Liver (tissue), 9 donors: ENCODE measurements around the gene PRKCH. TPM values are rescaled to one million over a fixed set of nuclear protein-coding genes. Genes with fewer than 3 reads are reported as not detected.

Source experiments
- DNase-seq: peaks from one replicate; pipeline ENCODE4 v3.0.0-alpha.2; 2017; ENCODE audit warnings: low spot score
- H3K27ac ChIP-seq, 2 donors: one replicate each; pipeline ENCODE4 v1.7.0; 2013; ENCODE audit warnings: inconsistent platforms in 2 of 2, low read length in 2 of 2, control low read depth in 1 of 2, low read depth in 1 of 2, mild to moderate bottlenecking in 1 of 2
- H3K27me3 ChIP-seq, 4 donors: one replicate each; pipeline versions ENCODE4 v1.6.1 to v1.7.0; 2013; ENCODE audit warnings: low read length in 3 of 4, inconsistent platforms in 1 of 4, mild to moderate bottlenecking in 1 of 4, moderate library complexity in 1 of 4; ENCODE audit not compliant: control insufficient read depth in 4 of 4, insufficient read depth in 4 of 4
- H3K36me3 ChIP-seq, 4 donors: one replicate each; pipeline versions ENCODE4 v1.6.1 to v1.7.0; 2013; ENCODE audit warnings: low read length in 3 of 4, mild to moderate bottlenecking in 3 of 4, low read depth in 1 of 4, moderate library complexity in 1 of 4; ENCODE audit not compliant: control insufficient read depth in 4 of 4, insufficient read depth in 3 of 4
- H3K4me1 ChIP-seq, 4 donors: one replicate each; pipeline versions ENCODE4 v1.6.1 to v1.7.0; 2013; ENCODE audit warnings: low read length in 3 of 4, mild to moderate bottlenecking in 3 of 4, moderate library complexity in 1 of 4; ENCODE audit not compliant: control insufficient read depth in 4 of 4, insufficient read depth in 4 of 4
- H3K4me3 ChIP-seq, 3 donors: one replicate each; pipeline versions ENCODE4 v1.6.1 to v1.7.0; 2013; ENCODE audit warnings: low read length in 3 of 3, control low read depth in 1 of 3, low read depth in 1 of 3, mild to moderate bottlenecking in 1 of 3
- H3K9ac ChIP-seq, 2 donors: one replicate each; pipeline ENCODE4 v1.7.0; 2013; ENCODE audit warnings: low read length in 2 of 2, mild to moderate bottlenecking in 2 of 2, moderate library complexity in 2 of 2, control low read depth in 1 of 2, low read depth in 1 of 2
- H3K9me3 ChIP-seq, 4 donors: one replicate each; pipeline versions ENCODE4 v1.6.1 to v1.7.0; 2013; ENCODE audit warnings: low read length in 3 of 4; ENCODE audit not compliant: control insufficient read depth in 4 of 4
- EGR1 ChIP-seq, 2 donors: IDR thresholded peaks; 2 replicates each; pipeline ENCODE4 v1.6.1; 2016 to 2018; ENCODE audit warnings: antibody characterized with exemption in 2 of 2, low read depth in 2 of 2
- FOXA1 ChIP-seq: IDR thresholded peaks from 2 replicates; pipeline ENCODE4 v1.6.1; 2016; ENCODE audit warnings: antibody characterized with exemption
- FOXA2 ChIP-seq: IDR thresholded peaks from 2 replicates; pipeline ENCODE4 v1.6.1; 2016; ENCODE audit warnings: antibody characterized with exemption
- GABPA ChIP-seq, 2 donors: IDR thresholded peaks in 1 of 2; conservative IDR thresholded peaks in 1 of 2; 2 replicates each; pipeline ENCODE4 v1.6.1; 2016; ENCODE audit warnings: antibody characterized with exemption in 2 of 2, mild to moderate bottlenecking in 1 of 2, moderate library complexity in 1 of 2
- HNF4A ChIP-seq, 2 donors: conservative IDR thresholded peaks; 2 replicates each; pipeline ENCODE4 v1.6.1; 2016; ENCODE audit warnings: antibody characterized with exemption in 2 of 2, mild to moderate bottlenecking in 2 of 2
- HNF4G ChIP-seq: IDR thresholded peaks from 2 replicates; pipeline ENCODE4 v1.6.1; 2016; ENCODE audit warnings: antibody characterized with exemption
- NR2F2 ChIP-seq: IDR thresholded peaks from 2 replicates; pipeline ENCODE4 v1.6.1; 2016; ENCODE audit warnings: antibody characterized with exemption
- RAD21 ChIP-seq, 2 donors: IDR thresholded peaks; 2 replicates each; pipeline ENCODE4 v1.6.1; 2016; ENCODE audit warnings: antibody characterized with exemption in 2 of 2, mild to moderate bottlenecking in 2 of 2
- REST ChIP-seq: IDR thresholded peaks from 2 replicates; pipeline ENCODE4 v1.6.1; 2016; ENCODE audit warnings: antibody characterized with exemption, mild to moderate bottlenecking
- RXRA ChIP-seq, 2 donors: IDR thresholded peaks; 2 replicates each; pipeline ENCODE4 v1.6.1; 2017 to 2018; ENCODE audit warnings: antibody characterized with exemption in 2 of 2, mild to moderate bottlenecking in 1 of 2
- SP1 ChIP-seq: IDR thresholded peaks from 2 replicates; pipeline ENCODE4 v1.6.1; 2018; ENCODE audit warnings: antibody characterized with exemption, mild to moderate bottlenecking
- TAF1 ChIP-seq: conservative IDR thresholded peaks from 2 replicates; pipeline ENCODE4 v1.6.1; 2016; ENCODE audit warnings: antibody characterized with exemption, mild to moderate bottlenecking
- WGBS: extraction: QIAGEN DNeasy Blood & Tissue Kit; methylation state at CpG from one replicate; pipeline ENCODE4 v1.1.7; 2013; 5-methylcytosine and 5-hydroxymethylcytosine counted together
- polyA plus RNA-seq, 2 donors: library from polyadenylated mRNA; stranded (reverse) in 1 of 2; unstranded in 1 of 2; fragments of 200-250 nt in 1 of 2; fragments of >200 nt in 1 of 2; fragmentation: Nextera tagmentation in 1 of 2; extraction: Ambion mirVana in 1 of 2; gene quantifications; one replicate each; pipeline versions ENCODE4 v1.2.1 to v1.2.3, GENCODE V29; 2013 to 2015
- total RNA-seq, 2 donors: library from RNA; depleted of rRNA; stranded (reverse); fragments of >200 nt; gene quantifications; one replicate each; pipeline ENCODE4 v1.2.3, GENCODE V29; 2014
- TF ChIP-seq, protein P1 (sequence below): IDR thresholded peaks from 2 replicates; pipeline ENCODE4 v1.6.1; 2016; ENCODE audit warnings: antibody characterized with exemption
- TF ChIP-seq, protein P2 (sequence below): IDR thresholded peaks from 2 replicates; pipeline ENCODE4 v1.6.1; 2016; ENCODE audit warnings: antibody characterized with exemption
- TF ChIP-seq, protein P3 (sequence below): fragments of 150-350 bp; IDR thresholded peaks from 2 replicates; pipeline ENCODE4 v1.5.1; 2017; ENCODE audit warnings: improper control_type of control experiment, low read depth, low read length; ENCODE audit not compliant: missing input control
- TF ChIP-seq, protein P4 (sequence below): IDR thresholded peaks from 2 replicates; pipeline ENCODE4 v1.6.1; 2016; ENCODE audit warnings: antibody characterized with exemption
- donor health status: healthy.
- donor health status: healthy.
- donor health status: healthy.
- donor health status: healthy.
- donor health status: healthy.

The PRKCH gene
- total and polyA plus RNA-seq, 4 donors, result 3.9 to 13.7 (median 7.0) TPM

DNA sequence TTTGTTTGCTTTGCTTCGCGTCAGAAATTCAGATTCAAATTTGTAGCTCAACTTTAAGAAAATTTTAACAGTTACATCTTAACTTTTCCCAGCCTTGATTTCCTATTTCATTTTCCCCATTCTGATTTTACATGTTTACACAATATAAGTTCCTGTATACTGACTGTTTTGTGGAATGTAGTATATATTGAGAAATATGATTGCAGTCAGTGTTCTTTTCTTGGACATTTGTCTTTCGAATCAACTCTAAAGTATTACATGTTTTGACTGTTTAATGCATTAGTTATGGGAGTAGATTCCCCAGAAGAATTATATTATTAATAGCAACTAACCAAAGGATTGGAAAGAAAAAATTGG lies 48.1 kb downstream of the PRKCH start:
- Histone ChIP-seq H3K9ac (no peak overlapping the region), H3K27ac (no peak overlapping the region), H3K9me3 (peaks cover 0 to 3% (median 2%) of the 10 kb centered on the region in 4 donors), H3K4me3 (no peak overlapping the region), H3K36me3 (no peaks in the 10 kb centered on the region), H3K27me3 (no peaks in the 10 kb centered on the region), H3K4me1 (no peaks in the 10 kb centered on the region)
- 91% methylated on average over 3 of the region's 3 CpGs for WGBS
- no peak for TF ChIP-seq SP1
- TF ChIP-seq REST, result no peak
- no peak for TF ChIP-seq HNF4G
- TF ChIP-seq FOXA1, result no peak
- no peak for TF ChIP-seq RAD21 (IDR thresholded peaks at IDR 0.05)
- TF ChIP-seq EGR1 (IDR thresholded peaks at IDR 0.05; ENCODE audit: low read depth in 2 of 2), result no peak
- TF ChIP-seq RXRA (IDR thresholded peaks at IDR 0.05), result no peak
- no peak for DNase-seq

DNA sequence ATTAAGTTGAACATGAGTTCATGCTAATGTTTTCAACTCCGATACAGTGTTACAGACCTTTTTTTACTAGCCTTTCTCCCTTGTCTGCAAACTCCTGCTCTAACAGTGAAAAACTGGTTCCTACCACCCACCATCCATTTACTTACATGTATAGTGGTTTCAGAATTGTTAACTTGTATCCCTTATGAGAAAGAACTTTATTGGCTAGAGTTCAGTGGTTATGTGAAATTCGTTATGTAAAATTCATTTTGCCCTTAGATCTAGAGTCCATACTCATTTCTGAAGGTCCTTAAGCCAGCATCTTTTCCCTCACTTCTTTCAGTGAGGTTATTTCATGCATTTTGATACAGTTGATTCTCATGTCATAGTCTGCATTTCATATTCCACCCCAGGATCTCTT lies 51.0 kb downstream of the PRKCH start:
- WGBS, result 83% methylated on average over 2 of the region's 2 CpGs
- H3K9ac ChIP-seq, result no peak overlapping the region
- no peaks in the 10 kb centered on the region for H3K4me1 ChIP-seq
- H3K27me3 ChIP-seq, result no peaks in the 10 kb centered on the region
- no peak overlapping the region for H3K4me3 ChIP-seq
- H3K36me3 ChIP-seq, result no peaks in the 10 kb centered on the region
- no peak overlapping the region for H3K27ac ChIP-seq
- no peak for DNase-seq
- H3K9me3 ChIP-seq, result peaks cover 2 to 5% (median 4%) of the 10 kb centered on the region in 4 donors
- TF ChIP-seq SP1 (no peak), FOXA1 (no peak), NR2F2 (no peak), RXRA (IDR thresholded peaks at IDR 0.05) (no peak), GABPA (IDR thresholded peaks at IDR 0.05 in 1 of 2, conservative IDR thresholded peaks at IDR 0.05 in 1 of 2) (no peak), REST (no peak), RAD21 (IDR thresholded peaks at IDR 0.05) (no peak), HNF4G (no peak), FOXA2 (no peak), TAF1 (no peak), HNF4A (conservative IDR thresholded peaks at IDR 0.05) (no peak)
- TF ChIP-seq, protein P1, sequence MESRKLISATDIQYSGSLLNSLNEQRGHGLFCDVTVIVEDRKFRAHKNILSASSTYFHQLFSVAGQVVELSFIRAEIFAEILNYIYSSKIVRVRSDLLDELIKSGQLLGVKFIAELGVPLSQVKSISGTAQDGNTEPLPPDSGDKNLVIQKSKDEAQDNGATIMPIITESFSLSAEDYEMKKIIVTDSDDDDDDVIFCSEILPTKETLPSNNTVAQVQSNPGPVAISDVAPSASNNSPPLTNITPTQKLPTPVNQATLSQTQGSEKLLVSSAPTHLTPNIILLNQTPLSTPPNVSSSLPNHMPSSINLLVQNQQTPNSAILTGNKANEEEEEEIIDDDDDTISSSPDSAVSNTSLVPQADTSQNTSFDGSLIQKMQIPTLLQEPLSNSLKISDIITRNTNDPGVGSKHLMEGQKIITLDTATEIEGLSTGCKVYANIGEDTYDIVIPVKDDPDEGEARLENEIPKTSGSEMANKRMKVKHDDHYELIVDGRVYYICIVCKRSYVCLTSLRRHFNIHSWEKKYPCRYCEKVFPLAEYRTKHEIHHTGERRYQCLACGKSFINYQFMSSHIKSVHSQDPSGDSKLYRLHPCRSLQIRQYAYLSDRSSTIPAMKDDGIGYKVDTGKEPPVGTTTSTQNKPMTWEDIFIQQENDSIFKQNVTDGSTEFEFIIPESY, result no peak
- TF ChIP-seq, protein P2, sequence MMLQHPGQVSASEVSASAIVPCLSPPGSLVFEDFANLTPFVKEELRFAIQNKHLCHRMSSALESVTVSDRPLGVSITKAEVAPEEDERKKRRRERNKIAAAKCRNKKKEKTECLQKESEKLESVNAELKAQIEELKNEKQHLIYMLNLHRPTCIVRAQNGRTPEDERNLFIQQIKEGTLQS, result no peak
- TF ChIP-seq, protein P3, sequence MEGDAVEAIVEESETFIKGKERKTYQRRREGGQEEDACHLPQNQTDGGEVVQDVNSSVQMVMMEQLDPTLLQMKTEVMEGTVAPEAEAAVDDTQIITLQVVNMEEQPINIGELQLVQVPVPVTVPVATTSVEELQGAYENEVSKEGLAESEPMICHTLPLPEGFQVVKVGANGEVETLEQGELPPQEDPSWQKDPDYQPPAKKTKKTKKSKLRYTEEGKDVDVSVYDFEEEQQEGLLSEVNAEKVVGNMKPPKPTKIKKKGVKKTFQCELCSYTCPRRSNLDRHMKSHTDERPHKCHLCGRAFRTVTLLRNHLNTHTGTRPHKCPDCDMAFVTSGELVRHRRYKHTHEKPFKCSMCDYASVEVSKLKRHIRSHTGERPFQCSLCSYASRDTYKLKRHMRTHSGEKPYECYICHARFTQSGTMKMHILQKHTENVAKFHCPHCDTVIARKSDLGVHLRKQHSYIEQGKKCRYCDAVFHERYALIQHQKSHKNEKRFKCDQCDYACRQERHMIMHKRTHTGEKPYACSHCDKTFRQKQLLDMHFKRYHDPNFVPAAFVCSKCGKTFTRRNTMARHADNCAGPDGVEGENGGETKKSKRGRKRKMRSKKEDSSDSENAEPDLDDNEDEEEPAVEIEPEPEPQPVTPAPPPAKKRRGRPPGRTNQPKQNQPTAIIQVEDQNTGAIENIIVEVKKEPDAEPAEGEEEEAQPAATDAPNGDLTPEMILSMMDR, result no peak
- TF ChIP-seq, protein P4, sequence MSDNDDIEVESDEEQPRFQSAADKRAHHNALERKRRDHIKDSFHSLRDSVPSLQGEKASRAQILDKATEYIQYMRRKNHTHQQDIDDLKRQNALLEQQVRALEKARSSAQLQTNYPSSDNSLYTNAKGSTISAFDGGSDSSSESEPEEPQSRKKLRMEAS, result no peak
